Measurements from ENCODE around the gene CEP164. TPM values are rescaled to one million over a fixed set of nuclear protein-coding genes. Genes with fewer than 3 reads are reported as not detected.

The CEP164 gene
- total RNA-seq, 1 donor from 2014 or later: 21.6 TPM

DNA sequence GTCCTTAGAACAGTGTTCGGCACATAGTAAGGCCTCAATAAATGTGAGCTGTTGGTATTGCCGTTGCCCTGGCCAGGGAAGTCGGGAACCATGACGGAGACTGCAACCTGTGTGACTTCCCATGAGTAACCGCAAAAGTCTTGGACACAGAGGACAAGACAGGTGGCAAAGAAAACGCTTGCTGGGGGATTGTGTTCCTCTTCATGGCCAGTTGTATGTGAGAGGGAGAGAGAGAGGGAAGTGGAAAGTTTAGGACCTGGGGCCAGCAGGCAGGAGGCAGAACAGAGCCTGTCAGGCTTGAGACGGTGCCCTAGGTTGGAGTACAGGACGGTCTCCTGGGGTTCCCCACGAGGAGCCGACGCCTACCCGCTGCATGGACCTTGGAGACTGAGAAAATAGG lies 90.2 kb downstream of the CEP164 start:
- Histone ChIP-seq H3K27ac (no peak overlapping the region), H3K9me3 (no peaks in the 10 kb centered on the region), H3K4me3 (no peak overlapping the region), H3K4me1 (no peaks in the 10 kb centered on the region), H3K36me3 (no peaks in the 10 kb centered on the region), H3K27me3 (no peaks in the 10 kb centered on the region)
- intact Hi-C loops (cut with DNase I): no loop called here
- TF ChIP-seq, protein P1, sequence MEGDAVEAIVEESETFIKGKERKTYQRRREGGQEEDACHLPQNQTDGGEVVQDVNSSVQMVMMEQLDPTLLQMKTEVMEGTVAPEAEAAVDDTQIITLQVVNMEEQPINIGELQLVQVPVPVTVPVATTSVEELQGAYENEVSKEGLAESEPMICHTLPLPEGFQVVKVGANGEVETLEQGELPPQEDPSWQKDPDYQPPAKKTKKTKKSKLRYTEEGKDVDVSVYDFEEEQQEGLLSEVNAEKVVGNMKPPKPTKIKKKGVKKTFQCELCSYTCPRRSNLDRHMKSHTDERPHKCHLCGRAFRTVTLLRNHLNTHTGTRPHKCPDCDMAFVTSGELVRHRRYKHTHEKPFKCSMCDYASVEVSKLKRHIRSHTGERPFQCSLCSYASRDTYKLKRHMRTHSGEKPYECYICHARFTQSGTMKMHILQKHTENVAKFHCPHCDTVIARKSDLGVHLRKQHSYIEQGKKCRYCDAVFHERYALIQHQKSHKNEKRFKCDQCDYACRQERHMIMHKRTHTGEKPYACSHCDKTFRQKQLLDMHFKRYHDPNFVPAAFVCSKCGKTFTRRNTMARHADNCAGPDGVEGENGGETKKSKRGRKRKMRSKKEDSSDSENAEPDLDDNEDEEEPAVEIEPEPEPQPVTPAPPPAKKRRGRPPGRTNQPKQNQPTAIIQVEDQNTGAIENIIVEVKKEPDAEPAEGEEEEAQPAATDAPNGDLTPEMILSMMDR (IDR thresholded peaks at IDR 0.05): no peak
- TF ChIP-seq POLR2A (IDR thresholded peaks at IDR 0.05) (no peak), POLR2AphosphoS5 (IDR thresholded peaks at IDR 0.05; ENCODE audit: insufficient read depth in 1 of 2, low read depth in 1 of 2) (no peak)
- DNase-seq (ENCODE audit: extremely low spot score in 2 of 2): no peak

DNA sequence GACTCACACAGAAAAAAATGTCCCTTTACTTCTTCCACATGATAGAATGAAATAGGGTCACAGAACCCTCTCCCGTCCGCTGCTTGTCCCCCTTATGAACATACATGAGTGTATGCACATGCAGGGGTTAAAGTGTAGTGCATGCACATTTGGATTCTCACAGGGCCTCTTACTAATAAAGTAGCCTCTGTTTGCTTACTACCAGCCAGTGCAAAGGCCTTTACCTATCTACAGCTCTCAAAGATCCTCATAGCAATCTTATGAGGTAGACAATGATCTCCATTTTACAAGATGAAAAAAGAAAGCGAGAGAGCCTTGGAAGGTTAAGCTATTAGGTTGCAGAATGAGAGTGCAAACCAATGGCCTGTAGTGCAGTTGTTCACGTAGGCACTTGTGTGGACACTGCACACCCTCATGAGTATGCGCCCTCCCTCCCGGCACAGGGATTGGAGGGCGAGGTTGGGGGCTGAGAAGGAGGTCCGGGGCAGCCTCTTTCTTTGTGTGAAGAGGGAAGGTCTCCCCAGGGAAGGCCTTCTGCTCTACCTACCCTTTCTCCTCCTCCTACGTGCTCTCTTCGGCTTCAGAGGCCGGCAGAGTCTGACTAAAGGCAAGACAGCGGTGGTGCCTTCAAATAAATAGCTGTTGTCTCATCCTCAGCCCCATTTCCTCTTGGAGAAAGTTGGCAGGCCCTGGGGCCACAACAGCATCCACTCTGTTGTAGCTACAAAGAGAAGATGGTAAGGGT lies 91.3 kb downstream of the CEP164 start:
- no peaks in the 10 kb centered on the region for H3K36me3 ChIP-seq
- no peaks in the 10 kb centered on the region for H3K9me3 ChIP-seq
- H3K27me3 ChIP-seq: no peaks in the 10 kb centered on the region
- H3K4me1 ChIP-seq: no peaks in the 10 kb centered on the region
- no peak for DNase-seq (ENCODE audit: extremely low spot score in 2 of 2)
- no peak overlapping the region for H3K4me3 ChIP-seq
- H3K27ac ChIP-seq: no peak overlapping the region
- TF ChIP-seq, protein P1 (IDR thresholded peaks at IDR 0.05): no peak
- no peak for TF ChIP-seq POLR2A (IDR thresholded peaks at IDR 0.05)
- TF ChIP-seq POLR2AphosphoS5 (IDR thresholded peaks at IDR 0.05; ENCODE audit: insufficient read depth in 1 of 2, low read depth in 1 of 2): no peak
- intact Hi-C loops (cut with DNase I): no loop called here

DNA sequence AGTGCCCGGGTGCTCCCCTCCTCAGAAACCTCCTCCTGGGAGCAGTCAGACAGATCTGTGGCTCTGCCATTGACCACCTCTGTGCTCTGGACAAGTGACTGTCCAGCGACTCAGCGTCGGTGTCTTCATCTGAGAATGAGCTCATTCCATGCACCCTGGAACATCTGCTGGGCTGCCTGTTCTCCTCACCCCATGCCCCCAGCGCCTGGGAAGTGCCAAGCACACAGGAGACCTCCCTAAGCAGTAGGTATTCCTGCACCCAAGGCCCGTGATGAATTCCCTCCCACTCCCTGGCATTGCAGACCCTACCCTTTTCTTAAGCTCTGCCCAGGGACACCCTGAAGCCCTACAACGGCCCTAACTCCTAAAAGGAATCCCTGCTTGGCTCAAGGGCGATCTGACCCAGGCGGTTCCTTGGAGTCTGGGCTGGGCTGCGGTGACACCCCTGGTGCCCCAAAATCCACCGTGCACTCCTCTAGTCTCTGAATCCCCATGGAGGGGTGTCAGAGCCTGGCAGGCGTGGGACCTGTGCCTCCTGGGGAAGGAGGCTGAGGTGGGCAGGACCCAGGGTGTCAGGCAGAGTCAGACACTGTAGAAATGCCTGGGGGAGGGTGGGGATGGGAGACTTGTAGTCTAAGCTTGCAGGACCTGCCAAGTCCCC lies 92.0 kb downstream of the CEP164 start:
- Histone ChIP-seq H3K4me3 (no peak overlapping the region), H3K27ac (no peak overlapping the region), H3K27me3 (no peaks in the 10 kb centered on the region), H3K36me3 (no peaks in the 10 kb centered on the region), H3K4me1 (no peaks in the 10 kb centered on the region), H3K9me3 (no peaks in the 10 kb centered on the region)
- intact Hi-C loops (cut with DNase I): loop anchor here (10.0 kb wide), 1 partner anchor 395 kb away; no protein-coding TSS in a partner anchor
- no peak for DNase-seq (ENCODE audit: extremely low spot score in 2 of 2)
- TF ChIP-seq POLR2A (IDR thresholded peaks at IDR 0.05): no peak
- TF ChIP-seq, protein P1 (IDR thresholded peaks at IDR 0.05): no peak
- no peak for TF ChIP-seq POLR2AphosphoS5 (IDR thresholded peaks at IDR 0.05; ENCODE audit: insufficient read depth in 1 of 2, low read depth in 1 of 2)

DNA sequence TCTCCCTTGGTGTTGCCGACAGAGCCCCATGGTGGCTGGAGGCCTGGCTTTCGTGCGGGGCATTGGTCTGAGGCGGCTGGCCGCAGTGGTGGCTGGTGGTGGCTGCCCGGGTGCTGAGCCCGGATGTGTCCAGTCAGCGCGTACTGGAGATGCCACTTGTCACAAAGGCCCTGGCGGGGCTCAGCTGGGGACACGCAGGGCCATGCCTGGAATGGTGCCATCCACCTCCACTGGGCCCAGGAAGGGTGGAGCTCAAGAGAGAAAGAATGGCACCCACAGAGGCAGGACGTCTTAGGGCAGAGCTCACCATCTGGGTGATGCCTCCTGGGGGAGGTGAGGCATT lies 92.5 kb downstream of the CEP164 start:
- Histone ChIP-seq H3K36me3 (no peaks in the 10 kb centered on the region), H3K9me3 (no peaks in the 10 kb centered on the region), H3K27ac (no peak overlapping the region), H3K4me1 (no peaks in the 10 kb centered on the region), H3K4me3 (no peak overlapping the region), H3K27me3 (no peaks in the 10 kb centered on the region)
- TF ChIP-seq POLR2A (IDR thresholded peaks at IDR 0.05) (no peak), POLR2AphosphoS5 (IDR thresholded peaks at IDR 0.05; ENCODE audit: insufficient read depth in 1 of 2, low read depth in 1 of 2) (no peak)
- TF ChIP-seq, protein P1 (IDR thresholded peaks at IDR 0.05): no peak
- no peak for DNase-seq (ENCODE audit: extremely low spot score in 2 of 2)
- intact Hi-C loops (cut with DNase I): loop anchor here (10.0 kb wide), 1 partner anchor 395 kb away; no protein-coding TSS in a partner anchor

DNA sequence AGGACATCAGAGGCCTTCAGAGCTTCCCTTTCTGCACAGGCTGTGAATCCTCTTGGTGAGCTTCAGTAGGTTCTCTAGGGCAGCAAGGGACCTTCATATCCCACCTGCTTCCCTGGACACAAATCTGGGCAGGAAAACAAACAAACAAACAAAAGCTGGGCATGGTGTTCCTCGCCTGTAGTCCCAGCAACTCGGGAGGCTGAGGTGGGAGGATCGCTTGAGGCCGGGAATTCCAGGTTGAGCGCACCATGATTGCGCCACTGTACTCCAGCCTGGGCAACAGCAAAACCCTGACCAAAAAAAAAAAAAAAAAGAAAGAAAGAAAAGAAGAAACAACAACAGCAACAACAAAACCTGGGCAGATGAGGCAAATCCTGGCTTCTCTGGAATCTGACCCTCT lies 92.9 kb downstream of the CEP164 start:
- Histone ChIP-seq H3K36me3 (no peaks in the 10 kb centered on the region), H3K9me3 (no peaks in the 10 kb centered on the region), H3K4me3 (no peak overlapping the region), H3K27me3 (no peaks in the 10 kb centered on the region), H3K4me1 (no peaks in the 10 kb centered on the region), H3K27ac (no peak overlapping the region)
- TF ChIP-seq, protein P1 (IDR thresholded peaks at IDR 0.05): no peak
- TF ChIP-seq POLR2A (IDR thresholded peaks at IDR 0.05) (no peak), POLR2AphosphoS5 (IDR thresholded peaks at IDR 0.05; ENCODE audit: insufficient read depth in 1 of 2, low read depth in 1 of 2) (no peak)
- intact Hi-C loops (cut with DNase I): loop anchor here (10.0 kb wide), 1 partner anchor 394 kb away; no protein-coding TSS in a partner anchor
- DNase-seq (ENCODE audit: extremely low spot score in 2 of 2): no peak

All from vagina (tissue), 2 donors.